HT-29 (cell line): ENCODE data around the gene CYGB. TPM values are rescaled to one million over a fixed set of nuclear protein-coding genes. Genes with fewer than 3 reads are reported as not detected.
"Not testable (repeated sequence)": the region's sequence is repeated elsewhere in the genome, so short reads cannot be mapped to it uniquely, and the experiment has no call there.

Experiments used
- DNase-seq: peaks from one replicate; pipeline ENCODE4 v3.0.0-alpha.2; 2015; ENCODE audit warnings: low spot score
- total RNA-seq: library from RNA; depleted of rRNA; stranded (reverse); fragments of >200 nt; shearing (Covaris generic); gene quantifications from 2 replicates; pipeline ENCODE4 v1.2.3, GENCODE V29; 2014

CYGB gene
- total RNA-seq, 1 experiment from 2014 or later = not detected

DNA sequence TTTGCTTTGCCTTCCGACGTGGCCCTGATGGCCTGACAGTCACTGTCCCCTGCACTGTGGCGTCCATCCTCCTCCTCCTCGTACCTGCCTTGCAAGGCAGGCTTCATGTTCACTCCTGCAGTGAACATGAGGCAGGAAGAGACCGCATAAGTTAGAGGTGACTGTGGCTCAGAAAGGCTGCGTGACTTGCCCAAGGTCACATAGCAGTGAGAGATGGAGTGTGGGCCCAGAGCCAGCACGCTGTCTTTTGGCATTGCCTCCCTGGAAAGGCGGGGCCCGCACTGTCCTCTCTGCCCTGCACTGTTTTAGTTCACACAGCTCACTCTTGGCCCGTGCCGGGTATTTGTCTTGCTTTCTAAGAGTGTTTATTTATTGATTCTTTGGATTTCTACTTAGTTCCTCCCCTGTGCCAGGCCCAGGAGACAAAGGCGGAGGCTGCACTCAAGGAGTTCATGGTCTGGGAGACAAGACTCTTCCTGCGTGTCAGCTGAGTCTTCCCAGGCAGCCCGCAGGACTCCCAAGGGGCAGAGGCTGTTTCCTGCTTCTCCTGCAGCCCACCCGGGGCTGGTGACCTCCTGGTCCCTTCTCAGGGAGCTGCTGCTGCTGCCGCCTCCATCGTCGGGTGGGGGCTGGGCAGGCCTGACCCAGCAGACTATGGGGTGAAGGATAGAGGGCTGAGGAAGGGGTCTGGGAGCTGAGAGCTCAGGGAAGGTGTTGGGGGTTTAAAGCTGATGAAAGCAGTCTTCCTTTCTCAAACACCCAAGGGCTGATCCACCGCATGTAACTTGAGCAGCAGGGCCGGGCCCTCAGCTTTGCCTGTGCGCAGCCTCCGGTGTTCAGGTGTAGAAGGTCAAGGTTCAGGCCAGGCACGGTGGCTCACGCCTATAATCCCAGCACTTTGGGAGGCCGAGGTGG, 12.7 kb downstream of the CYGB start:
- no peak for DNase-seq

DNA sequence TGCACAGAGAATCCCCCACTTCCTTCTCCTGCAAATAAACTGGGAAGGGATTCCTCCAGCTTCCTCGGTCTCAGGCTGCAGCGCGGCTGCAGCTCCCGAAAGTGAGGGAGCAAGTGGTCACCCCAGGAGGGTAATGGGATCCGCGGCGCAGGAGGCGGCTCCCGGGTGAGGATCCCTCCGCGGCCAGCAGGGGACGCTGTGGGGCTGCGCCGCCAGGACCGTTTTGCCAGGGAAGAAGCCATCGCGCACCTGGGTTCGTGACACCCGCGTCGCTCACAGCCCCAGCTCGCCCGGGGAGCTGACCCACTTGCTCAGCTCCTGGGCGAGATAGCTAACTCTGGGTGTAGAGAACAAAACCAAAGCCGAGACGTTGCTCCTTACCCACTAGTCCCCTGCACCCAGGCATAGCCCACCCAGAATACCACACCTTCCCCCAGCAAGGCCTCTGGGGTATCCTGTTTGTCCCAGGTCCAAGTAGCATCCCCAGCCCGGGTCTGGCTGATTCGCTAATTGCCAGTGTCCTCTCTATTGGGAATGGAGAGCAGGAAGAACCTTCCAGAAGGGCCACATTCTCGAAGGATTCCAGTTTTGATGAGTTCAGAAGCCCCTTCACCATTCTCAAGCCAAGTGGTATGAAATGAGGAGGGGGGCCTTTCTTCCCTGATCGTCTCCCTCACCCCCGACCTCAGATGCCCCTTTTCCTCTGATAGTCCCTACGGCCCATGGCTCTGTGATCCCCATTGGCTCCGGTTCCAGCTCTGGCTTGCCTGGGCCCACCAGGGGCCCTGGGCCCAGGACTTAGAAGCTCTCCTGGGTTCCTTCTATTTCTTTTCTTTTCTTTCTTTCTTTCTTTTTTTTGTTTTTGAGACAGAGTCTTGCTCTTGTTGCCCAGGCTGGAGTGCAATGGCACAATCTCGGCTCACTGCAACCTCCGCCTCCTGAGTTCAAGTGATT, 14.1 kb downstream of the CYGB start:
- DNase-seq = peak; percentile 79

GRCh38 chr17:76521683-76522082, 15.8 kb downstream of the CYGB start:
- DNase-seq = not testable (repeated sequence)

DNA sequence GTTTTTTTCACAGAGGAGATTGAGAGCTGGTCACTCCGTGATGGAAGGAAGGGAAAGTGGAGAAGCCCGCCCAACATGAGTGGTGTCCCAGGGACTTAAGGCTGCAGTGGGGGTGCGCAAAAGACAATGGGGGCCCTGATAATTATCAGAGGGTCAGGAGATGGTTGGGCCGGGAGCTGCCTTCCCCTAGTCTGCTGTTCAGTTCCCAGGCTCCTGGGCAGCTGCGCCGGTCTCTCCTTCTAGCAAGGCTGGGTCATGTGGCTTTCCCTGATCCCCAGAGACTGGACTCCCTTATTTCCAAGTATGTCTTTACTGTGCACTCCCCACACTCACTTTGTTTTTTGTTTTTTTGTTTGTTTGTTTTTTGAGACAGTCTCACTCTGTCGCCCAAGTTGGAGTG, 16.2 kb downstream of the CYGB start:
- DNase-seq = no peak

GRCh38 chr17:76519048-76519966, 18.2 kb downstream of the CYGB start:
- DNase-seq = no peak

- DNase-seq = no peak
Observed at GRCh38 chr17:76517638-76518038, 19.9 kb downstream of the CYGB start.

- DNase-seq = no peak
Observed at GRCh38 chr17:76515274-76515949, 22.1 kb downstream of the CYGB start.

- not testable (repeated sequence) for DNase-seq
Observed at GRCh38 chr17:76514355-76514754, 23.2 kb downstream of the CYGB start.

GRCh38 chr17:76513306-76513692, 24.2 kb downstream of the CYGB start:
- no peak for DNase-seq

DNA sequence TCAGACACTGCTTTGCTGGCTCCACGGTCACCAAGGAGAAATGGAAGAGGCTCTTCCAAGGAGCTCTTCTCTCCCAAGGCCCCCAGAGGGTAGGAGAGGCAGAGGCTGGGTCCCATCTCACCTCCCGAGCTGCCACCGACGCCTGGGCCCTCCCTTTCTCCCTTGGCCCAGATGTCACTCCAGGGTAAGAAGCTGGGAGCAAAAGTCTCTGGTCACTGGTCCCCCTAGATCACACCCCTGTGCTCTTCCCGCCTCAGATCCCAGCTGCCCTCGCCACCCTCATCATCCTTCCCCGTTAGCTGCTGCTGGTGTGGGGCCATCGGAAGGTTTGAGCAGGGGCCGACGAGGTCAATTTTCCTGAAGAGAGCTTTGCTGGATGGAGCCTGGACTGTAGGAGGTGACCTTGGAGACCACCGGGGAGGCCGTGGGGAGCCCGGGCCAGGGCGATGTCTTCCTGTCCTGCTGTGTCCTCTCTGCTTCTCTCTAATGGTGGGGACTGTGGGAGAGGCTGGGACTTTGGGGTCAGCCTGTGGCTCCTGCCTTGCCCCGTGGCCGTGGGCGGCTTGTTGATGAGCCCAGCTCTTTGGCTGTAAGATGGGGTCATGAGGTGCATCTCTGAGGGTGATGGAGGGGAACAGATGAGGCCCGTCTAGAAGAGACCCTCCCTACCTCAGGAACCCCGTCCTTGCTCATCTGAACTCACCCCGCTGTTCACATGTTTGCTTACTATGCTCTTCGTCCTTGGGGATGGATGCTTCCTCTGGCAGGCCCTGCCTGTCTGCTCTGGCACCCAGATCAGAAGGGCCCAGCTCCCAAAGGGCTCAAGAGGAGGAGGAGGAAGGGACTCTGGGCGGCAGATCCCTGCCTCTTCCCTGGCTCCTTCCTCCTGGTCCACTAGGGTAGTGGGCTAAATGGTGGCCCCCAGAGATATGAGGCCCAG, 24.9 kb downstream of the CYGB start:
- DNase-seq = no peak

- no peak for DNase-seq
Observed at GRCh38 chr17:76511668-76512365, 25.7 kb downstream of the CYGB start.

- DNase-seq = no peak
Observed at GRCh38 chr17:76510831-76511244, 26.7 kb downstream of the CYGB start.

DNA sequence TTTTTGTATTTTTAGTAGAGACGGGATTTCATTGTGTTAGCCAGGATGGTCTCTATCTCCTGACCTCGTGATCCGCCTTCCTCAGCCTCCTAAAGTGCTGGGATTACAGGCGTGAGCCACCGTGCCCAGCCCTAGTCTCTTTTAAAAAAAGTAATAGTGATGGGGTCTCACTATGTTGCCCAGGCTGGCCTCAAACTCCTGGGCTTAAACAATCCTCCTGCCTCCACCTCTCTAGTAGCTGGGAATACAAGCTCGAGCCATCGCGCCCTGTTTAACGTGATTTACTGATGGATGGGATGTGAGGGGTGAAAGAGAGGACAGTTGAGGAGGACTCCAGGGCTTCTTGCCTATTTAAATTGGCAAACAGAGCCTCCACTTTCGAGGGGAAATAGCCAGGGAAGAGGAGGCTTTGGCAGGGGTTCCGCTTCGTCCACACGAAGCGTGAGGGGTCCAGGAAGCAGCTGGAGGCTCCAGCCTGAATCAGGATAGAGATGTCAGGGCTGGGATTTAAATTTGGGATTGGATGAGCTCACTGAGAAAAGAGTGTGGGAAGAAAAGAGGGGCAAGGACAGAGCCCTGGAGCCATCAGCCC, 28.9 kb downstream of the CYGB start:
- DNase-seq = not testable (repeated sequence)

GRCh38 chr17:76506408-76507345, 30.8 kb downstream of the CYGB start:
- DNase-seq = peak; percentile 87

DNA sequence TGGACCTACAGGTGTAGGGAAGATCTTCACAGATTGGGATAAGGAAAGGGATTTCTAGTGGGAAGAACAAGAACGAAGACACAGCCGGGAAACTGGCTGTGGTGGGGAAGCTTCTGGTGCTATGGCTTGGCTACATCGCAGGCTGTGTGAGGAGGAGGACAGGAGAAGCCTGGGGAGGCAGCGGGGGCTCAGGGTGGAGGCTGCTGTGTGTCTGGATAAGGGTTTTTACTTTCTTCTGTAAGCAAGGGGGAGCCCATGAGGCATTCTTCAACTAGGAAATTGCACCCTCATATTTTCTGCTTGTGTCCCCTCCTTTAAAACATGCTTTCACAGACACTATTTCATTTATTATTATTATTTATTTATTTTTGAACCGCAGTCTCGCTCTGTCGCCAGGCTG, 33.4 kb downstream of the CYGB start:
- no peak for DNase-seq

DNA sequence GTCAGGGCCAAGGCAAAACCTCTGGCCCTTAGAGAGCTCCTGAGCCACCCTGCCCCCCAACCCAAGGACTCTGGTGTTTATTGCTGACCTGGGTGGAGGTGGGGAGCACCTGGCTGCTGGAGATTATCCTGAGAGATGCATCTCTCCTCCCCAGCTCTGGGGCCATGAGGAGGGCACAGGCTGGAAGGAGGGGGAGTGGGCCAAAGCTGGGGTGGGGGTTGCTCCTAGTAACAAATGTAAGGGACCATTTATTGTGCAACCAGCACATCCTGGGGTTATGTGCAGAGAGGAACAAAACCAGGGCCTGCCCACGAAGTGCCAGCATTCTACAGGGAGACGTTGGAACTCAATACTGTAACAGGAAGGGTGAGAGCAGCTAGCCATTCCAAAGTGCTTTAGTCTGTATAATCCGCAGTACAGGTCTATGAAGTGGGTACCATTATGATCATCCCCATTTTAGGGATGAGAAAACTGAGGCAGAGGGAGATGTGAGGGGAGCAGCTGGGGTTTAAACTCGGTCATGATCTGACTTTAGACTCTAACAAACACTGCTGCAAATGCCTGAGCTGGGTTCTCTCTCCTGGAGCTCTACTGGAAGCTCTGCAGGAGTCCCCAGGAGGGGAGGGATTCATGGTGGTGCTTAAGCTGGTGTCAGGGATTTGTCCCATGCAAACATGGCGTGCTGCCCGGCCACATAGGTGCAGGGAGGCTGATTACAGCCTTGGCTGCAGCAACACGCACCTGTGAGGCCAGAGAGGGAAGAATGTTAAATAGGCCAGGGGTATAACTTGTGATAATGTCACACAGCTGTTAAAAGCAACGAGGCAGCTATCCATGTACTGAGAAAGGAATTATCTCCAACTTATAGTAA, 34.9 kb downstream of the CYGB start:
- no peak for DNase-seq
